ENCODE data around the gene KRT12.

KRT12 gene

DNA sequence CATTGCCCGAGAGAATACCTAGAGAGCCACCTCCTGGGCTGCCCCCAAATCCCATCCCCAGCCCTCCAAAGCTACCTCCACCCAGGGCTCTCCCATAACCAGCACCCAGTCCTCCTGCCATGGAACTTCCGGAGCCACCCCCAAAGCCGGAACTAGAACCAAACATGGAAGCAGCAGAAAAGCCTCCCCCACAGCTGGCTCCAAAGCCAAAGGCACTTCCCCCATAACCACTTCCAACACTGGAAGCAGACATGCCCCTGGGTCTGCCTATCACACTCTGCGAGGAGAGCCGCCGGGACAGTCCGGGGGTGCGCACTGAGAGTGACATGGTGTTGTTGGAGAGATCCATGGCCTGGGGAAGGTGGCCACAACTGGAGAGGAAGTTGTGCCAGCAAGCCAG is at the start of gene KRT12:
KRT12 (minus strand) TSS at position 386 of the 400 bp plus-strand sequence; CDS start at position 349, 37 bp downstream.
- H3K36me3 Mint-ChIP-seq, result no peaks in the 10 kb centered on the region
- peaks cover 10% of the 10 kb centered on the region for H3K27me3 Mint-ChIP-seq
- no peaks in the 10 kb centered on the region for H3K9me3 Mint-ChIP-seq
- no peak within 1 kb of the TSS for H3K4me3 Mint-ChIP-seq
- no peak within 1 kb of the TSS for H3K27ac Mint-ChIP-seq
- H3K4me1 Mint-ChIP-seq, result no peaks in the 10 kb centered on the region

DNA sequence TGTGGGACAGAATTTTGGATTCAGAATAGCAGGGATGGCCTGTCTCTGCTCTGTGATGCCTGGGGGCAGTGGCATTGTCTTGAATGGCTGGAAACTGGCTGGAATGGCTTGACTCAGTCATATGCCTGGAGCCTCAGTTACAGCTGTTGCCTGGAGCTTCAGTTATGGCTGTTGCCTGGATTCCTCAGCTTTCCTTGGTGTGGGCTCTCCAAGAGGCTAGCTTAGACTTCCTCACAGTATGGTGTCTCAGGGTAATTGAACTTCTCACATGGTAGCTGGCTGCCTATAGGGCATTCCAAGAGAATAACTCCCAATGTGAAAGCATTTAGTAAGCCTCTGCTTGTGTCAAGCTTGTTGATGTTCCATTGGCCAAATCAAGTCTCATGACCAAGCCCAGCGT is 49.3 kb upstream of the KRT12 start:
- H3K27ac Mint-ChIP-seq, result no peak overlapping the region
- H3K4me3 Mint-ChIP-seq, result no peak overlapping the region
- H3K4me1 Mint-ChIP-seq, result peaks cover 14% of the 10 kb centered on the region
- H3K27me3 Mint-ChIP-seq, result peaks cover 3% of the 10 kb centered on the region
- H3K9me3 Mint-ChIP-seq, result no peaks in the 10 kb centered on the region
- H3K36me3 Mint-ChIP-seq, result no peaks in the 10 kb centered on the region

DNA sequence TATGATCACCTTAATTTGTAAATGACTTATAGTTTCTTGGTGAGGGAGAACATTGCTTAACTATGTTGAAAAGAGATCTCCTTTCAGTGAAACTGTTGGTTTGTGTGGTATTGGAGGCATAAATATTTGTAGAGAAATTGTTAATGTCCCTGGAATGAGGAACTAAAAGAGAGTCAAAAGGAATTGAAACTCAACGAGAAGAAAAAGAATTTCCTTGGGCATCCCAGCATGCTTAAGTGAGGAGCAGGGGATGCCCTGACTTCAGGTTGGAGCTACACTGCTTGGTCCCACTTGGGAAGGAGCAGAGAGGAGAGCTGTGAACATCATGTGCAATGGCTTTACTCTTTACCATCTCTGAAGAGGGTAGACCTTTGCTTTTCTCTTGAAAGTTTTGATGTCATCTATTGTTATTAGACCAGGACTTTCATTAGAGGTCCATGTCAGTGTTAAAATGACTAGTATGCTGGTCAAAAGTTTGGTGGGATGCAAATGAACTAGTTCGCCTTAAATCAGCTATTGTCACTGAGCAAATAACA is 48.8 kb upstream of the KRT12 start:
- Mint-ChIP-seq H3K36me3 (no peaks in the 10 kb centered on the region), H3K9me3 (no peaks in the 10 kb centered on the region), H3K27ac (no peak overlapping the region), H3K4me3 (no peak overlapping the region), H3K27me3 (peaks cover 3% of the 10 kb centered on the region), H3K4me1 (peaks cover 8% of the 10 kb centered on the region)

DNA sequence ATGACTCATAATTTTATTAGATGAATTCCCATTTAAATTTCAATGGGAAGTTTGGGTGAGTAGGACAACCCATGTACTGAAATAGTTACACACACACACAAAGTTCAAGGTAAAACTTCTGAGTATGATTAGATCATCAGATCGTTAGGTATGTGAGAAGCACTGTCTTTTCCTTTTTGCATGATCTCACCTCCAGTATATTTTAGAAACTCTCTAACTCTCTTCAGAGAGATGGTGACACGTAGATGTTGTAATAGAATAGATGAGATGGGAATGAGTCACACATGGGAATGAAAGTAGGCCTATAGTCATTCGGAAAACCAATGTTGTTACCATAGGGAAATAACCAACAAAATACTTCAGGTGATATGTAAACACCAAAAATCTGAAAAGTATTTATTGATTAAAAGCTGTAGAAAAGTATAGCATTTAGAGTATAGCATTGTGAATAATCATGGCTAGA is 48.2 kb upstream of the KRT12 start:
- Mint-ChIP-seq H3K27ac (no peak overlapping the region), H3K9me3 (no peaks in the 10 kb centered on the region), H3K36me3 (no peaks in the 10 kb centered on the region), H3K27me3 (peaks cover 3% of the 10 kb centered on the region), H3K4me1 (peaks cover 8% of the 10 kb centered on the region), H3K4me3 (no peak overlapping the region)

DNA sequence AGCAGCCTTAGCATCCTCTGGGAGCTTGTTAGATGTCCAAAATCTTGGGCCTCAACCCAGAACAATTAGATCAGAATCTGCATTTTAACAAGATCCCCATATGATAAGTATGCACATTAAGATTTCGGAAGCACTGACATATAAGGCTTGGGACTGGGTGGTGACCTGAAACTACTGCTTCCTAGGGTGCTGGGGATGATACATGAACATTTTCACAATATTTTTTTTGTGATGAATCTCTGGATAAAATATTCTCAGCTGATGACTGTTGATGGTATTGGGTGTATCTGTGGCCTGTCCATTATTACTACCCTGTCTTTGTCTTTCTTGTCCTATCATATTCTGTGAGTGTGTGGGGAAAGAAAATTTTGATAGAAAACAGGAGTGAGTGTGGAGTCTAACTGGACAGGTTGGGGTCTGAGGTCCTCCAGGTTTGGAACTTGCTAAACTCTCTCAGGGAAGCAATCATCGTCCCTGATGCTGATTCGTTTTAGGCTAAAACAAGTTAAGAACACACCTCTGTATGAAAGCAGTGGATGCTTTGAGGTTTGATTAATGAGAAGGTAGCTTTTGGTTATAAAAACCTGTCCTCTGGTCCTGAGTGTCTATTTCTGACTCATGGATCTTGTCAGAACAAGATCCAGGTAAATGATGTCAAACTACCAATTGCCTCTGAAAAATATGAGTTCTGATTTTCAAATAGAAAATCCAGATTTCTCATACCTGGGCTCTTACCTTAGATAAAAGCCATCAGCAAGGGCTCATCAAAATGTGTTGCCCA is 47.2 kb upstream of the KRT12 start:
- H3K36me3 Mint-ChIP-seq, result no peaks in the 10 kb centered on the region
- no peak overlapping the region for H3K27ac Mint-ChIP-seq
- no peak overlapping the region for H3K4me3 Mint-ChIP-seq
- no peaks in the 10 kb centered on the region for H3K9me3 Mint-ChIP-seq
- H3K4me1 Mint-ChIP-seq, result peaks cover 8% of the 10 kb centered on the region
- H3K27me3 Mint-ChIP-seq, result peaks cover 2% of the 10 kb centered on the region

DNA sequence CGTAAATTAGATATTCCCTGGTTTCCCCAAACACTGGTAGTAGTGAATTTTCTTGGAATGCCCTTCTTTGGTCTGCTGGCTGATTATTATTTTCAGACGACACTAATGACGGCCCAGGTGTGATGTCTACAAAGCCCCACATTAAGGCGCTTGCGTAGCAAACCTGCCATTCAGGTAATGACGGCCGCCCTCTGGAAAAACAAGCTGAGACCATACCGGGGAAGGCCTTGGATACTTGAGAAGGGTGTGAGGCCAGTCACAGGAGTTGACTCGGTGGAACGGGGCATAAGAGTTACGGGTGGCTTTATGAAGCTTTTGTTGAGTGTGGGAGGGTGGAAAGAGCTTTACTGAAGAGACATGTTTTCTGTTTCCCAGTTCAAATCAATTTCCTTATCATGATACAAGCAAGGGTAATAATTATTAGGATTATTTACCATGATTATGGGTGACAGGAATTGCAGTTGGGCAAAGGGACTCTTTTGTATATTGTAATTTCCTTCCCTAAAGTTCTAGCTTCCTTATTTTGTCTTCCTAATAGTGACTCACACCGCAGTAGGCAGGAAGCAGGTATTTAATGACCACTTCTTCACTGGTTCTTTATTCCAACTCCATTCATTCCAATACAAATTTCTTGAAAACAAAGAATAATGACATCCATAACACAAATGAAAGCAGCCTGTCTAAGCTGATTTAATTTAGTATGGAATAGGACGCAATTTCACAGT is 45.6 kb upstream of the KRT12 start:
- peaks cover 7% of the 10 kb centered on the region for H3K27me3 Mint-ChIP-seq
- no peak overlapping the region for H3K4me3 Mint-ChIP-seq
- H3K27ac Mint-ChIP-seq, result no peak overlapping the region
- H3K9me3 Mint-ChIP-seq, result no peaks in the 10 kb centered on the region
- H3K36me3 Mint-ChIP-seq, result no peaks in the 10 kb centered on the region
- H3K4me1 Mint-ChIP-seq, result peaks cover 8% of the 10 kb centered on the region

DNA sequence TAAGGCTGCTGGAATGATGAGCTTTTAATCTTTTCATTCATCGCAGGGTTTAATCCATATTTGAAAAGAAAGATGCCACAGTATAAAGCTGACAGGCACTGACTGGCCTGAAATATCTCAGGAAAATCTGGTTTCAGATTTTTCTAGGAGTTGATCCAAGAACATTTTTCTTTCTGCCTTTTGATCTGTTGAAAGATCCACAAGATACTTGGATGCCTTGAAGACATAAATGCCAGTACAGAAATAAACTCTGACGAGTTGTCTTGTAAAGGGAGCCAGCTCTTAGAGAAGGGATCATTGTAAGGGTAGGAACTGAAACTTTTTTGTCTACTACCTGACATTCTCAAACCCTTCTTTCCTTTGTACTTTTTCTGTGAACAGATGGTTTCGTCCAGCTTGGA is 43.4 kb upstream of the KRT12 start:
- Mint-ChIP-seq H3K36me3 (no peaks in the 10 kb centered on the region), H3K9me3 (no peaks in the 10 kb centered on the region), H3K27me3 (peaks cover 9% of the 10 kb centered on the region), H3K4me3 (no peak overlapping the region), H3K27ac (no peak overlapping the region), H3K4me1 (peaks cover 5% of the 10 kb centered on the region)

DNA sequence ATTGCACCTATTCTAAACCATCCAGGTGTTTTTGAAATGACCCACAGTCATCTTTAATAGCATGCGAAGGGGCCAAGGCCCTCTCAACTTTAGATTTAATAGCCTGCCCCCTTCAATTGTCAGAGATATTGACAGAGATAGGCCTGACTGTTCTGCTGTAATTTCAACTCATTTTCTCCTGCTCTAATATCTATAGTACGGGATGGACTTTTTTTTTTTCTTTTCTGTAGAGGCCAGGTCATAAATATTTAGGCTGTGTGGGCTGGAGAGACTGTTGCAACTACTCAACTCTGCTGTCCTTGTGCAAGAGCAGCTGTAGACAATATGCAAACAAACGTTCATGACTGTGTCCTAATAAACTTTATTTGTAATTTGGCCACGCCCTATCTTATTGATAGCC is 42.7 kb upstream of the KRT12 start:
- Mint-ChIP-seq H3K4me1 (no peaks in the 10 kb centered on the region), H3K9me3 (no peaks in the 10 kb centered on the region), H3K27me3 (peaks cover 9% of the 10 kb centered on the region), H3K27ac (no peak overlapping the region), H3K36me3 (no peaks in the 10 kb centered on the region), H3K4me3 (no peak overlapping the region)

DNA sequence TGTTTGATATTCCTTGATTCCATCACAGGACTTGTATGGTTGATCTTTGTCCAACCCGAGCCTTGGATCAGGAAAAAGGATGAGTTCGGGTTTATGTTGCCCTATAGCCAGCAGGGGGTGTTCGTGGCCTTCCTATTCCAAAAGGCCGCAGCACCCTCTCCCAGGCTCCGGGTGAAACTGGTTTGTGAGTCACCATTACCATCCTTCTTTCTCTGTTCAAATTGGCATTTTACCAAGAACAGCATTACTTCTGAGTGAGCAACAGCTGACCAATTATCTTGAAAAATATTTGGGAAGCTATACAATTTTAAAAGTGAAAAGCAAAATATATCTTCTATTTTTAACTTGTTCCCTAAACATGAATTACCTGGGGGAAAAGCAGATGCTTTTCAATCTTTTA is 42.3 kb upstream of the KRT12 start:
- H3K27ac Mint-ChIP-seq, result no peak overlapping the region
- no peaks in the 10 kb centered on the region for H3K36me3 Mint-ChIP-seq
- H3K4me3 Mint-ChIP-seq, result no peak overlapping the region
- H3K4me1 Mint-ChIP-seq, result no peaks in the 10 kb centered on the region
- peaks cover 9% of the 10 kb centered on the region for H3K27me3 Mint-ChIP-seq
- no peaks in the 10 kb centered on the region for H3K9me3 Mint-ChIP-seq

DNA sequence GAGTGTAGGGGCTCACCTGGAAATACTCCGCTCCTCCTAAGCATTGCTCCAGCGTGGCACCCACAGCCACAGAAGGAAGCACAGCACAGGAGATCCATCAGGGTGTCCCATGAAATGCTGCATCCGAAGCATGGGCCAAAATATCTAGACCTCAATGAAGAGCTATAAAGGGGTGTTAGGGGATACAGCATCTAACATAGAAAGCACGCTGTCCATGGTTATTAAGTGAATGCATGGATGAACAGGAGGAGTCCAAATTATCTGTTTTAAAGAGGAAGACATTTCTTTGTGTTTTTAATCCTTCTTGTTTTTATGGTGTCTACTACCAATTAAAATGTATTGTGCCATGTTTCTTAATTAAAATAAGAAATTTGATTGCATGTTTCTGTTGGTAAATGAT is 39.6 kb upstream of the KRT12 start:
- Mint-ChIP-seq H3K4me1 (peaks cover 4% of the 10 kb centered on the region), H3K9me3 (no peaks in the 10 kb centered on the region), H3K4me3 (no peak overlapping the region), H3K27me3 (peaks cover 9% of the 10 kb centered on the region), H3K27ac (no peak overlapping the region), H3K36me3 (no peaks in the 10 kb centered on the region)

DNA sequence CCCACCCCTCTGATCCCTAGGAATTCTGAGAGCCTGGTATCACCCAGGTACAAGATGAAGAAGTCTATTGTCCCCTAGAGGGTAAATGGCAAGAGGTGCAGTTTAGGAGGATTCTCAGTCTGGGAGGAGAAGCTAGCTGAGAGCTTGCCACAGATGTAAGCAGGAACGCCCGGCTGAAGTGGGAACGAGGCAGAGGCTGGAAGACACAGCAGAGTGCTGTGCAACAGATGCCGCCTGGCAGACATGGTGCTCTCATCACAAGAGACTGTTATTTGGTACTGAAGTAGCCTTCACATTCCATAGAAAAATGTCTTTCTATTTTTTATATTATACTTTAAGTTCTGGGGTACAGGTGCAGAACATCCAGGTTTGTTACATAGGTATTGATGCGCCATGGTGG is 38.3 kb upstream of the KRT12 start:
- Mint-ChIP-seq H3K4me3 (no peak overlapping the region), H3K9me3 (no peaks in the 10 kb centered on the region), H3K4me1 (peaks cover 4% of the 10 kb centered on the region), H3K27me3 (peaks cover 11% of the 10 kb centered on the region), H3K27ac (no peak overlapping the region), H3K36me3 (no peaks in the 10 kb centered on the region)

DNA sequence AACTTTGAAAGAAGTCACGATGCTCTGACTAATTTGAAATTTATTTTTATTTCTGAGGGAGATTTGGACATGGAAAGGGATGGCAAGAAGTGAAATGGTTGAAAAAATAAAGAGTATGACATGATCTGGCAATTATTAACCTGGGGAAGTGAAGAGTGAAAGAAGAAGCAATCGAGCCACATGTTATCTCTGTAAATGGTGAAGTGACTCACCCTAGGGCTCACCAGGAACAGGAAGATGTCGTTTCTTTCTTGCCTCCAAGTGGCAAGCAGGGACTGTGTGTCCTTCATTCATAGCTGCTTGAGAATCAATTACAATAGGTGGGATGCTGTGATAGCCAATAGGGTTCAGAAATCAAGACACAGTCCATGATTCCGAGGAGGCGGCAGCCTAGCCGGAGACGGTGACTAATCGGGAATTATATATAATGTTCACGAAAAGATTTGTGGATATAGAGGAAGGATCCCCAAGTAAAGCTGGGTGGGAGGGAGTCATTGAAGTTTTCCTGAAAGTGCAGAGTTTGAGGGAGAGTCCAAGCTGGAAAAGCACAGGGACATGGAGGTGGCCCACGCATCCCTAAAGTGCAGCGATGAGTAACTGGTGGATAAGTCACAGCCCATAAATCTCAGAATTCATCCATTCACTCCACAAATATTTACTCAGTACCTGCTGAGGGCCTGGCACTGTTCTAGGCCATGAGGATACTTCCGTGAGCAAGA is 36.3 kb upstream of the KRT12 start:
- no peaks in the 10 kb centered on the region for H3K36me3 Mint-ChIP-seq
- H3K4me1 Mint-ChIP-seq, result peaks cover 4% of the 10 kb centered on the region
- no peaks in the 10 kb centered on the region for H3K9me3 Mint-ChIP-seq
- H3K4me3 Mint-ChIP-seq, result no peak overlapping the region
- H3K27me3 Mint-ChIP-seq, result peaks cover 6% of the 10 kb centered on the region
- H3K27ac Mint-ChIP-seq, result no peak overlapping the region

DNA sequence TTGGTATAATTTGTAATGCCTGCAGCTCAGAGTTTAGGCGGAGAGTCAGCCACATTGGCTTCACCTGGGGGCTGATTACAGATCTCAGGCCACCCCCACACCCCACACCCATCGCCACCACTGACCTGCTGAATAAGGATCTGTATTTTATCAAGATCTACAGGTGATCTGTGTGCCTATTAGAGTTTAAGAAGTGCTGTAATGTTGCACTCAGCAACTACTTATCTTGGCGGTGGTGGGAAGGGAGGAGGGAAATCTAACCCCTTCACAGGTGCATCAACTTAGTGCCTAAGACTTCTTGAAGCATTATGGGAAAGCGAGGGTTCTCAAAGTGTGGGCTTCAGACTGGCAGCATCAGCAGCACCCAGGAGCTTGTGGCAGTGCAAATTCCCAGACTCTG is 35.5 kb upstream of the KRT12 start:
- Mint-ChIP-seq H3K4me3 (no peak overlapping the region), H3K27me3 (peaks cover 4% of the 10 kb centered on the region), H3K36me3 (no peaks in the 10 kb centered on the region), H3K9me3 (no peaks in the 10 kb centered on the region), H3K27ac (no peak overlapping the region), H3K4me1 (peaks cover 4% of the 10 kb centered on the region)

DNA sequence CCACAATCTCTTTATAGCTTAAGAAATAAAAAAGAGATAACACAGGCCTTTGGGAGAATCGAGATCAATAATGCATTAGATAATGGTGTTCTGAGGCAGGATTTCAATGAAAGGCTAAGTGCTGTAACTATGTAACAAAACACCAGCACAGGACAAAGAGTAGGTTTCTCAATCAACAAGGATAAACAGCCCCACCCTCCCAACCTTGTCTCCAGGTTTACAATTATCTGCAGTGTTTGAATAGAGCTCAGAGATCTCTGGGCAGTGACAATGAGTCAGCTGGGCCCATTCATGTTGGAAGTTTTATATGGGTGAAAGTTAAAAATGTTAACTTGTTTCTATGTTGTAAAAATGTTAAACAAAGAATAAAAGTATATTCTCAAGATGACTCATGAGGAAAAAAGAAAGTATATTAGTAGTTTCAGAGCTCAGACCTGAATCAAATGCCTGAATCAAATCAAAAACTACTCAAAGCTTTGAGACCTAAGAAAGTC is 35.0 kb upstream of the KRT12 start:
- H3K4me1 Mint-ChIP-seq, result peaks cover 4% of the 10 kb centered on the region
- H3K9me3 Mint-ChIP-seq, result no peaks in the 10 kb centered on the region
- peaks cover 4% of the 10 kb centered on the region for H3K27me3 Mint-ChIP-seq
- H3K36me3 Mint-ChIP-seq, result no peaks in the 10 kb centered on the region
- H3K27ac Mint-ChIP-seq, result no peak overlapping the region
- H3K4me3 Mint-ChIP-seq, result no peak overlapping the region

DNA sequence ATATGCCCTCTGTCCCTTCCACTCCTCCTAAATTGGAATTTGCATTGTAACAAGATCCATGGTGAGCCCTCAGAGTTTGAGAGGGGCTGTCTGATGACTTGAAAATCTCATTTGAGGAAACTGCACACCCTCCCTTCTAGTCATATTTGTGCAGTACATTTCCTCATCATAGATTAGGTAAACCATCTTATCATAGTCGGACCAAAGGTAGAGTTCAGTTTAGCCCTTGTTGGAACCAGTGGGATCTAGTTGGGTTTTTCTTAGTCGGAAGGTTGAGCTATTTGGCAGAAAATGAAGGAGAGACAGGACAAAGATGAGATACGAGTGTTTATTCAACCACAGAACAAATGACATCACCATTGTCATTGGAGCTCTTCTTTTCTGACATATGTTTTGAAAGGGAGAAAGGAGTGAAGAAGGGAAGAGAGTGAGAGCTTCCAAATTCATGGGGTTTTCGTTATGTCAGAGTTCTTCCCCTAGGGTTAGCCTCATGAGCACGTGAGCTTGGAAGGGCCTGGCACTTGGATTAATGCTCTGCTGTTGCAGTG is 33.9 kb upstream of the KRT12 start:
- H3K4me1 Mint-ChIP-seq, result peaks cover 4% of the 10 kb centered on the region
- no peaks in the 10 kb centered on the region for H3K9me3 Mint-ChIP-seq
- H3K27ac Mint-ChIP-seq, result no peak overlapping the region
- no peaks in the 10 kb centered on the region for H3K36me3 Mint-ChIP-seq
- no peak overlapping the region for H3K4me3 Mint-ChIP-seq
- peaks cover 1% of the 10 kb centered on the region for H3K27me3 Mint-ChIP-seq
